Stimulated activated CD4-positive, alpha-beta T cell treated with anti-CD3 and anti-CD28 coated beads, Interleukin-12 subunit alpha, Interleukin-12 subunit beta, amount 100 ng/mL, for 24 hours (primary cell): ENCODE data around the gene EIF3D.

ENCODE experiments used
- DNase-seq, 2 experiments: peaks; one replicate each; pipeline ENCODE4 v3.0.0-alpha.2; 2020; ENCODE audit warnings: low read depth in 2 of 2

EIF3D gene

DNA sequence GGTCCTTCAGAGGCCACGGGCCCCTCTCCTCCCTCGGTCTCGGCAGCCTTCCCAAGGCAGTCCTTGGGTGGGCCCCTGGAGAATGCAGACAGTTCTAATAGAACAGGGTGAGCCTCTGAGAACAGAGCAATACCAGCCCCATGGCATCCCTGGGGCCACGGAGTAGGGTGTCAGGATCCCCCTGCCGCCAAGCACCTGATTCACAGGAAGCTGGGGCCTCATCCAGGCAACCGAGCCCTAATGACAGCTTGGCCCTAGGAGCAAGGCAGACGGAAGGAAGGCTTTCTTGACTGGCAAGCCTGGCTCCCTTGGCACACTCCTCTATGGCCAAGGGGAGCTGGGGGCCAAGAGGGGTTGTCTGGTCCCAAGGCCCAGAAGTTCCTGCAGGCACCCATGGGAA lies 62.7 kb downstream of the EIF3D start:
- no peak for DNase-seq

DNA sequence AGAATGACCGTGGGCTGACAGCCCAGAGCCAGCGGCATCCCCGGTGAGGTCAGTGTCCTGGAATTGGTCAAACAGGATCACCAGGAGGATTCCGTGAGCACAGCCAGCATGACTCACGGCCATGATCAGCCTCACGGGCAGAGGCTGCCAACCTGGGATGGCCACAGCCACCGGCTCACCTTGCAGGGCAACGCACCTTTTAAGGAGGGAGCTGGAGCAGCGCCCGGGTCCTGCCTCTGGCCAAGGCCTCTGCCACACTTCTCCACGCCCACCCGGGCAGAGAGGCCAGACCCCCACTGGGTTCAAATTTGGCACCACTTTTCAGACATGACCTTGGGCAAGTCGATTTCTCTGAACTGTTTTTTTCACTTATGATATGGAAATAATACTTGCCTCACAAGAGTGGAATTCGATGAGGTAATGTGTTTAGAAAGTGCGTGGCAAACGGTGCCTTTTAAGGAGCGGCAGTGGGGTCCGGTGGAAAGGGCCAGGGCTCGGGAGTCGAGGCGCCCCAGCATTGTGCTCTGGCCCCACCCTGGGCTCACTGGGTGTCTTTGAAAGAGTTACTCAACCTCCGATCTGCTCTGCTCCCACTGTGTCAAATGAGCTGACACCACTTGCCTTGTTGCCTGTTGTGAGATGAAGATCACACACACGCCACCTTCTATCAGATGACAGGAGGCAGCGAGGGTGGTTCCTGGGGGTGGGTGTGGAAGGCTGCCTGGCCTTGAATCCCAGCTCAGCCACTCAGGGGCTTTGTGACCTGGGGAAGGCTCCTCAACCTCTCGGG lies 63.5 kb downstream of the EIF3D start:
- no peak for DNase-seq

DNA sequence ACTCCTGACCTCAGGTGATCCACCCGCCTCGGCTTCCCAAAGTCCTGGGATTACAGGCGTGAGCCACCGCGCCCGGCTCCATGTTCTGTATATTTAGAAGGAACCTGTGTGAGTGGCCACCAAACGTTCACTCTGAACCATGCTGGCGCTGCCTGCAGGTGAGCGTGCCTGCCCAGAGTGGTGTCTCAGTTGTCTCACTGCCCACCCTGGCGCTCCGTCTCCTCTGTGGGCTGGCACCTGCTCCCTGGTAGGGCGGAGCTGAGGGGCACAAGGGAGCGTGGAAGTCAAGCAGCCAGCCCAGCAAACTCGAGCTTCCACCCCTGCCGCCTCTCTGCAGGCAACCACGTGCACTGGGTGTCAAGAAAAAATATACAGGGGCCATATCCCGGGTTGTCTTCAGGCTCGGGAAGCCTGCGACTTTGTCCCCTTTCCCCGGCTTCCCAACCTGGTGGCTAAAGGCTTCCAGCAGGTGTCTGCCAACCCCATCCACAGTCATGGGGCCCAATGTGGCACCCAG lies 64.2 kb downstream of the EIF3D start:
- no peak for DNase-seq

DNA sequence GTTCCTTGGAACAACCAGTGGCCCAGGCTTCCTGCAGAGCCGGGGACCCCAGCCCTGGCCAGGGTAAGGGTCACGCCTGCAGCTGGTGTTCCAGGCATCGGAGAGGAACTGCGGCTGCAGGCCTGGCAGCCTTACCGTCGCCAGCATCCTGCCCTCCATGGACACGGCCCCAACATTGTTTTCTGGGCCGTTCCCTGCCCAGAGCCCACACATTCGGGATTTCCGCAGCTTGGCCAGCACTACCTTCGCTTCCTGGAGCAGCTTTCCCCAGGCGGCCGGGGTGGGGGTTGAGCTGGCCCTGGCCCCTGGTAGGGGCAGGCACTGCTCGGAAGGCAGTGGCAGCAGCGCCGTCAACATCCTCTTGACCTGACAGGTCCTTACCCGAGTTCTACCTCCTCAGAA lies 65.2 kb downstream of the EIF3D start:
- no peak for DNase-seq

DNA sequence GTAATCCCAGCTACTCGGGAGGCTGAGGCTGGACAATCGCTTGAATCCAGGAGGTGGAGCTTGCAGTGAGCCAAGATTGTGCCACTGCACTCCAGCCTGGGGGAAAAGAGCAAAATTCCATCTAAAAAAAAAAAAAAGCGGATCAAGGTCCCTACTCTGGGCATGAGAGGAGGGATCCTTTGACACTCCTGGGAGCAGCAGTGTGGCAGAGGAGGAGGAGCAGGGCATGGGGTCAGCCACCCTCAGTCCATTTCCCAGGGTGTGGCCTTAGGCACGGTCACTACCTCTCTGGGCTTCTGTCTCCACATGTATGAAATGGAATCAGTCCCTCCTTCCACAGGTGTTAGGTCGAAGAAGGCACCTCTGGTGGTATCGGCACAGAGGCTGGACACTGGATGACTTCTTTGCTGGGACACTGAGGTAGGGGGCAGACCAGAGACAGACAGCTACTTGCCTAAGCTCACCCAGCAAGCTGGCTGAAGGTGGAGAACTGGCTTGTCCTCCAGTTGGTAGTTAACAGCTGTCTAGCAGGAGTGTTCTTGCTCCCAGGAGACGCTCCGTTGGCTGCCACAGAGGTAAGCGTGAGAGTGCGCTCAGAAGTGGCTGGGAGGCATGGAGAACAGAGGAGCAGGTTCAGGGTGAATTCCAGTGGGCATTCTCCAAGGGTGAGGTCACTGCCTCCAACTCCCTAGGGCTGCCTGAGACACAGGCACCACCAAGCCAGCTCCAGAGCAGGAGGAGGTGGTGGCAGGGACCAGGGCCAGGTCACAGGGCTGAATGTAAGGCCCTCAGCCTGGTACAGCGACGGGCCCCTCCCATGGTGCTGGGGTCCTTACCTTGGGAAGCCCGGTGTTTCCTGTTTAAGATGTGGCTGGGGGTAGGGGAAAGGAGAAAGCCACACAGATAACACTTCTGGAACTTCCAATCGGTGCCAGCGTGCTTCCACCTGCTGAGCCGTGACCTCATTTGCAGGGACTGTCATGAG lies 67.0 kb downstream of the EIF3D start:
- DNase-seq = no peak
